Endothelial cell of umbilical vein (primary cell): ENCODE measurements around the gene CCP110. TPM values are rescaled to one million over a fixed set of nuclear protein-coding genes. Genes with fewer than 3 reads are reported as not detected.
A peak's percentile ranks its signal among the peaks of the same experiment; 100 is the strongest.

ENCODE experiments used
- BruUV-seq: library from RNA; stranded (reverse); fragments of 400-500 nt; replicated peaks from 2 replicates; lab custom pipeline; 2021; lab: Mats Ljungman, UMichigan
- CTCF ChIA-PET: fragments of 300-600, 350-600 bp; sonication (Branson Sonifier 250); formaldehyde crosslinking; loops from one replicate; lab custom pipeline; 2021; ENCODE audit warnings: antibody characterized with exemption, inconsistent platforms; lab: Charles Lee
- POLR2A ChIA-PET: fragments of 300-600, 350-600 bp; sonication (Branson Sonifier 250); formaldehyde crosslinking; loops from one replicate; lab custom pipeline; 2021; ENCODE audit warnings: antibody characterized with exemption, inconsistent platforms; lab: Charles Lee
- DNase-seq: peaks from one replicate; pipeline ENCODE4 v3.0.0-alpha.2; 2011; ENCODE audit warnings: low read depth, low spot score
- FAIRE-seq: peaks from 2 replicates; lab custom pipeline; 2011; peaks lifted over from hg19 to GRCh38; lab: Jason Lieb, UNC
- H2AFZ ChIP-seq: 2 replicates; pipeline ENCODE4 v1.6.0; 2012; ENCODE audit warnings: low read depth, low read length, control low read depth, inconsistent platforms
- H3K27ac ChIP-seq: 2 replicates; pipeline ENCODE4 v1.5.1; 2011; ENCODE audit warnings: low read depth, mild to moderate bottlenecking, control low read depth, low read length, moderate library complexity; ENCODE audit not compliant: insufficient read depth
- H3K27me3 ChIP-seq, 2 experiments: 2 replicates each; pipeline versions ENCODE4 v1.6.0 to v1.6.1; 2011; ENCODE audit warnings: low read length in 2 of 2, mixed read lengths in 1 of 2; ENCODE audit not compliant: control insufficient read depth in 2 of 2, insufficient read depth in 2 of 2
- H3K36me3 ChIP-seq, 2 experiments: 2 replicates in 1 of 2; 3 replicates in 1 of 2; pipeline ENCODE4 v1.5.1; 2011; ENCODE audit warnings: low read length in 2 of 2, mild to moderate bottlenecking in 1 of 2, moderate library complexity in 1 of 2; ENCODE audit not compliant: control insufficient read depth in 2 of 2, insufficient read depth in 2 of 2; ENCODE audit errors: extremely low read depth in 1 of 2
- H3K4me1 ChIP-seq: 3 replicates; pipeline ENCODE4 v1.5.1; 2011; ENCODE audit warnings: mild to moderate bottlenecking, low read length; ENCODE audit not compliant: control insufficient read depth, insufficient read depth; ENCODE audit errors: extremely low read depth
- H3K4me2 ChIP-seq: 2 replicates; pipeline ENCODE4 v1.6.1; 2011; ENCODE audit warnings: low read length, control low read depth, mixed read lengths; ENCODE audit not compliant: insufficient read depth
- H3K4me3 ChIP-seq, 3 experiments: fragments of 200-600 bp in 1 of 3; sonication (generic), shearing (Covaris generic) in 1 of 3; replicated peaks in 1 of 3; 2 replicates each; pipeline ENCODE4 v1.5.1; 2011 to 2016; ENCODE audit warnings: control low read depth in 3 of 3, low read length in 3 of 3, mild to moderate bottlenecking in 2 of 3, inconsistent platforms in 1 of 3, low read depth in 1 of 3, moderate library complexity in 1 of 3; ENCODE audit not compliant: insufficient read depth in 1 of 3
- H3K79me2 ChIP-seq: 2 replicates; pipeline ENCODE4 v1.6.0; 2012; ENCODE audit warnings: low read length, inconsistent platforms; ENCODE audit not compliant: control insufficient read depth, insufficient read depth
- H3K9ac ChIP-seq: replicated peaks from 2 replicates; pipeline ENCODE3; 2011; ENCODE audit warnings: low read length, control low read depth; ENCODE audit not compliant: insufficient read depth; ENCODE audit errors: extremely low read depth
- H3K9me1 ChIP-seq: replicated peaks from 3 replicates; pipeline ENCODE4 v1.6.0; 2011; ENCODE audit warnings: mild to moderate bottlenecking, low read length; ENCODE audit not compliant: control insufficient read depth, insufficient read depth; ENCODE audit errors: extremely low read depth
- H3K9me3 ChIP-seq: replicated peaks from 2 replicates; pipeline ENCODE4 v1.5.1; 2012; ENCODE audit warnings: low read length, inconsistent platforms; ENCODE audit not compliant: control insufficient read depth, insufficient read depth
- H4K20me1 ChIP-seq: replicated peaks from 2 replicates; pipeline ENCODE3; 2011; ENCODE audit warnings: mild to moderate bottlenecking, low read length; ENCODE audit not compliant: control insufficient read depth, insufficient read depth; ENCODE audit errors: extremely low read depth
- CTCF ChIP-seq, 2 donors: IDR thresholded peaks; 1 replicate in 1 of 2; 2 replicates in 1 of 2; pipeline ENCODE4 v1.5.1; 2011; ENCODE audit warnings: low read length in 2 of 2, mild to moderate bottlenecking in 2 of 2, moderate library complexity in 2 of 2, control low read depth in 1 of 2, inconsistent platforms in 1 of 2, low read depth in 1 of 2; ENCODE audit not compliant: insufficient read depth in 1 of 2; ENCODE audit errors: extremely low read depth in 1 of 2
- EZH2 ChIP-seq: IDR thresholded peaks from 2 replicates; pipeline ENCODE4 v1.6.1; 2012; ENCODE audit warnings: borderline replicate concordance, low read depth, mild to moderate bottlenecking, moderate library complexity, low read length, inconsistent platforms; ENCODE audit not compliant: severe bottlenecking
- FOS ChIP-seq: IDR thresholded peaks from 2 replicates; pipeline ENCODE4 v1.6.1; 2011; ENCODE audit warnings: mild to moderate bottlenecking, low read length, moderate library complexity, borderline replicate concordance; ENCODE audit not compliant: insufficient read depth
- GATA2 ChIP-seq: IDR thresholded peaks from 2 replicates; pipeline ENCODE4 v1.7.0; 2011; ENCODE audit warnings: low read depth, mild to moderate bottlenecking, moderate library complexity, mixed read lengths, low read length; ENCODE audit not compliant: insufficient read length, insufficient read depth
- JUN ChIP-seq: IDR thresholded peaks from 2 replicates; pipeline ENCODE4 v1.6.1; 2011; ENCODE audit warnings: borderline replicate concordance, low read depth; ENCODE audit not compliant: insufficient read length, insufficient read depth
- MYC ChIP-seq: IDR thresholded peaks from one replicate; pipeline ENCODE4 v1.6.1; 2011; ENCODE audit warnings: mild to moderate bottlenecking, low read depth, low read length
- POLR2A ChIP-seq: IDR thresholded peaks from 2 replicates; pipeline ENCODE4 v1.6.1; 2012; ENCODE audit warnings: low read depth, mild to moderate bottlenecking, control low read depth, low read length
- POLR2AphosphoS5 ChIP-seq: IDR thresholded peaks from 2 replicates; pipeline ENCODE4 v1.6.1; 2012; ENCODE audit warnings: low read depth, mild to moderate bottlenecking, control low read depth, low read length, moderate library complexity; ENCODE audit not compliant: insufficient read depth
- dilution Hi-C: fragments of 300-500 bp; cut with MboI; formaldehyde crosslinking; loops from one replicate; pipeline ENCODE4 v1.15.0; 2019; ENCODE audit warnings: low sequenced_read_pairs; ENCODE audit not compliant: extremely low pct_ligation_motif_present
- intact Hi-C: fragments of 100-400 bp; cut with micrococcal nuclease; formaldehyde crosslinking; loops from one replicate; pipeline ENCODE4 v1.10.0; 2022
- polyA plus RNA-seq, 4 experiments: library from polyadenylated mRNA; depleted of rRNA in 3 of 4; stranded (reverse) in 3 of 4; unstranded in 1 of 4; fragments of >200 nt; gene quantifications; 2 replicates each; pipeline versions ENCODE4 v1.2.1 to v1.2.3, GENCODE V29; 2011 to 2012; ENCODE audit warnings: missing spikeins in 1 of 4
- total RNA-seq: library from RNA; stranded (reverse); gene quantifications from 2 replicates; pipeline ENCODE4 v1.2.3, GENCODE V29; 2021
- TF ChIP-seq, protein P1 (sequence below): IDR thresholded peaks from 2 replicates; pipeline ENCODE4 v1.6.1; 2011; ENCODE audit not compliant: insufficient read depth, insufficient read length

CCP110 gene
- total and polyA plus RNA-seq, 2 donors (not counting 3 experiments of a cell fraction or from before 2014, with no cell fraction given), result 3.7 to 16.5 TPM

- no peak overlapping the region for H3K9ac ChIP-seq
- peaks cover 18% of the 10 kb centered on the region for H3K79me2 ChIP-seq
- no TSS peak for BruUV-seq
- DNase-seq, result peak; percentile 14
- peaks cover 13% of the 10 kb centered on the region for H3K4me1 ChIP-seq
- no peak overlapping the region for H3K4me3 ChIP-seq
- dilution Hi-C loops, result no loop called here
- no peak overlapping the region for H3K4me2 ChIP-seq
- ChIA-PET CTCF (interaction anchor here (1.3 to 5.1 kb wide), 4 partner anchors 9 to 14 kb away, joined by 3 to 28 read pairs (median 4); no protein-coding TSS in a partner anchor), POLR2A (no interaction called here)
- no peak for FAIRE-seq
- H3K27me3 ChIP-seq, result no peaks in the 10 kb centered on the region
- no peaks in the 10 kb centered on the region for H3K9me3 ChIP-seq
- H3K9me1 ChIP-seq, result no peaks in the 10 kb centered on the region
- no peak overlapping the region for H2AFZ ChIP-seq
- H3K36me3 ChIP-seq, result peaks cover 0 to 5% of the 10 kb centered on the region in 2 experiments
- no peak overlapping the region for H3K27ac ChIP-seq
- TF ChIP-seq CTCF (IDR thresholded peaks at IDR 0.05; ENCODE audit: extremely low read depth in 1 of 2, insufficient read depth in 1 of 2, low read depth in 1 of 2, low read length in 2 of 2) (no peak), GATA2 (no peak), JUN (no peak), POLR2A (no peak), POLR2AphosphoS5 (no peak), EZH2 (no peak), FOS (no peak), MYC (no peak)
- TF ChIP-seq, protein P1, sequence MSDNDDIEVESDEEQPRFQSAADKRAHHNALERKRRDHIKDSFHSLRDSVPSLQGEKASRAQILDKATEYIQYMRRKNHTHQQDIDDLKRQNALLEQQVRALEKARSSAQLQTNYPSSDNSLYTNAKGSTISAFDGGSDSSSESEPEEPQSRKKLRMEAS, result no peak
- intact Hi-C loops, result no loop called here
- no peaks in the 10 kb centered on the region for H4K20me1 ChIP-seq
These were observed 6.2 kb upstream of the CCP110 start for GRCh38 chr16:19517424-19518089.
